GM19463 (cell line): ENCODE measurements around the gene SIRT5.

Experiments
- ATAC-seq: cut with Tn5 transposase; IDR thresholded peaks from one replicate; pipeline ENCODE4 v1.9.1; 2021; ENCODE audit warnings: mild to moderate bottlenecking, moderate library complexity; ENCODE audit not compliant: unreplicated experiment

SIRT5 gene

GRCh38 chr6:13629459-13630116 lies 55.2 kb downstream of the SIRT5 start:
- ATAC-seq: no peak

GRCh38 chr6:13630499-13630898 lies 56.1 kb downstream of the SIRT5 start:
- ATAC-seq: no peak

GRCh38 chr6:13633343-13633742 lies 58.9 kb downstream of the SIRT5 start:
- no peak for ATAC-seq

GRCh38 chr6:13635948-13636658 lies 61.7 kb downstream of the SIRT5 start:
- ATAC-seq: no peak

- ATAC-seq: no peak
These were observed 63.6 kb downstream of the SIRT5 start for GRCh38 chr6:13638014-13638413.

GRCh38 chr6:13638626-13639025 lies 64.2 kb downstream of the SIRT5 start:
- ATAC-seq: no peak

- no peak for ATAC-seq
These were observed 66.9 kb downstream of the SIRT5 start for GRCh38 chr6:13641315-13641714.

GRCh38 chr6:13643125-13643524 lies 68.7 kb downstream of the SIRT5 start:
- no peak for ATAC-seq

GRCh38 chr6:13648850-13649249 lies 74.4 kb downstream of the SIRT5 start:
- no peak for ATAC-seq

GRCh38 chr6:13649393-13649792 lies 75.0 kb downstream of the SIRT5 start:
- ATAC-seq: no peak

- no peak for ATAC-seq
These were observed 78.9 kb downstream of the SIRT5 start for GRCh38 chr6:13653296-13653695.

GRCh38 chr6:13654496-13654895 lies 80.1 kb downstream of the SIRT5 start:
- ATAC-seq: no peak

GRCh38 chr6:13655700-13656099 lies 81.3 kb downstream of the SIRT5 start:
- no peak for ATAC-seq

GRCh38 chr6:13660273-13660672 lies 85.9 kb downstream of the SIRT5 start:
- no peak for ATAC-seq

- no peak for ATAC-seq
These were observed 86.5 kb downstream of the SIRT5 start for GRCh38 chr6:13660893-13661292.

- ATAC-seq: no peak
These were observed 87.2 kb downstream of the SIRT5 start for GRCh38 chr6:13661647-13662046.

GRCh38 chr6:13662651-13663334 lies 88.4 kb downstream of the SIRT5 start:
- ATAC-seq: no peak

GRCh38 chr6:13663986-13664385 lies 89.6 kb downstream of the SIRT5 start:
- no peak for ATAC-seq
